CD14-positive monocyte (primary cell): ENCODE results near the gene SCYGR1. TPM values are rescaled to one million over a fixed set of nuclear protein-coding genes. Genes with fewer than 3 reads are reported as not detected.

Experiments used
- DNase-seq, 3 donors: peaks; one replicate each; pipeline ENCODE4 v3.0.0-alpha.2; 2011 to 2022
- H2AFZ ChIP-seq: 2 replicates; pipeline ENCODE4 v1.6.0; 2012; ENCODE audit warnings: mild to moderate bottlenecking, low read depth, low read length, inconsistent platforms; ENCODE audit not compliant: insufficient read depth, poor library complexity, severe bottlenecking
- H3K27ac ChIP-seq, 2 donors: 1 replicate in 1 of 2; 2 replicates in 1 of 2; pipeline ENCODE4 v1.5.1; 2012 to 2013; ENCODE audit warnings: low read length in 2 of 2, control low read depth in 1 of 2, inconsistent platforms in 1 of 2, low read depth in 1 of 2, mild to moderate bottlenecking in 1 of 2
- H3K27me3 ChIP-seq, 2 donors: one replicate each; pipeline versions ENCODE4 v1.6.0 to v1.6.1; 2011 to 2013; ENCODE audit warnings: low read length in 2 of 2; ENCODE audit not compliant: control insufficient read depth in 2 of 2, insufficient read depth in 2 of 2
- H3K36me3 ChIP-seq, 2 donors: replicated peaks in 1 of 2; 1 replicate in 1 of 2; 2 replicates in 1 of 2; pipeline versions ENCODE4 v1.5.1 to v1.6.1; 2012 to 2013; ENCODE audit warnings: low read length in 2 of 2, control low read depth in 1 of 2, inconsistent platforms in 1 of 2, mild to moderate bottlenecking in 1 of 2; ENCODE audit not compliant: insufficient read depth in 2 of 2, control insufficient read depth in 1 of 2
- H3K4me1 ChIP-seq, 2 donors: 1 replicate in 1 of 2; 2 replicates in 1 of 2; pipeline versions ENCODE4 v1.5.1 to v1.6.1; 2012 to 2013; ENCODE audit warnings: low read length in 2 of 2, control low read depth in 1 of 2, inconsistent platforms in 1 of 2, mild to moderate bottlenecking in 1 of 2, moderate library complexity in 1 of 2; ENCODE audit not compliant: insufficient read depth in 2 of 2, control insufficient read depth in 1 of 2
- H3K4me2 ChIP-seq: replicated peaks from 2 replicates; pipeline ENCODE3; 2012; ENCODE audit warnings: low read length, moderate library complexity, mild to moderate bottlenecking; ENCODE audit not compliant: poor library complexity, severe bottlenecking; ENCODE audit errors: extremely low read depth
- H3K4me3 ChIP-seq, 3 experiments: fragments of 200-600 bp in 1 of 3; sonication (generic) in 1 of 3; replicated peaks in 1 of 3; 1 replicate in 2 of 3; 2 replicates in 1 of 3; pipeline ENCODE4 v1.5.1; 2011 to 2013; ENCODE audit warnings: low read length in 3 of 3, mild to moderate bottlenecking in 3 of 3, control low read depth in 2 of 3, low read depth in 2 of 3, inconsistent platforms in 1 of 3, moderate library complexity in 1 of 3
- H3K79me2 ChIP-seq: 2 replicates; pipeline ENCODE4 v1.6.0; 2012; ENCODE audit warnings: mild to moderate bottlenecking, control low read depth, inconsistent platforms, low read length, moderate library complexity; ENCODE audit not compliant: insufficient read depth
- H3K9ac ChIP-seq: 2 replicates; pipeline ENCODE4 v1.6.0; 2017; ENCODE audit warnings: low read length, mild to moderate bottlenecking; ENCODE audit not compliant: insufficient read depth, poor library complexity, severe bottlenecking
- H3K9me3 ChIP-seq, 2 donors: replicated peaks in 1 of 2; 1 replicate in 1 of 2; 2 replicates in 1 of 2; pipeline versions ENCODE4 v1.5.1 to v1.6.1; 2012 to 2013; ENCODE audit warnings: low read length in 2 of 2, control low read depth in 1 of 2; ENCODE audit not compliant: control insufficient read depth in 1 of 2, insufficient read depth in 1 of 2
- H4K20me1 ChIP-seq: 2 replicates; pipeline ENCODE4 v1.6.0; 2012; ENCODE audit warnings: mild to moderate bottlenecking, low read length, control low read depth, moderate library complexity; ENCODE audit not compliant: insufficient read depth
- H3K27ac Mint-ChIP-seq, 7 donors: one replicate each; pipeline ENCODE4 v1.8.0; 2020; ENCODE audit warnings: mild to moderate bottlenecking in 7 of 7, mixed read lengths in 7 of 7, moderate library complexity in 6 of 7, inconsistent platforms in 2 of 7
- H3K27me3 Mint-ChIP-seq, 3 donors: one replicate each; pipeline ENCODE4 v1.8.0; 2021 to 2022; ENCODE audit warnings: low read depth in 3 of 3, mild to moderate bottlenecking in 3 of 3, mixed read lengths in 3 of 3, moderate library complexity in 3 of 3, inconsistent platforms in 1 of 3
- H3K36me3 Mint-ChIP-seq, 2 donors: one replicate each; pipeline ENCODE4 v1.8.0; 2020; ENCODE audit warnings: mixed read lengths in 2 of 2, inconsistent platforms in 1 of 2, mild to moderate bottlenecking in 1 of 2
- H3K4me1 Mint-ChIP-seq: one replicate; pipeline ENCODE4 v1.8.0; 2020; ENCODE audit warnings: mild to moderate bottlenecking, mixed read lengths
- H3K4me3 Mint-ChIP-seq, 2 donors: one replicate each; pipeline ENCODE4 v1.8.0; 2020; ENCODE audit warnings: mild to moderate bottlenecking in 2 of 2, mixed read lengths in 2 of 2, moderate library complexity in 1 of 2
- H3K9me3 Mint-ChIP-seq, 7 donors: one replicate each; pipeline ENCODE4 v1.8.0; 2020 to 2022; ENCODE audit warnings: mixed read lengths in 7 of 7, mild to moderate bottlenecking in 6 of 7, moderate library complexity in 6 of 7, inconsistent platforms in 2 of 7
- CTCF ChIP-seq: fragments of 200-600 bp; IDR thresholded peaks from one replicate; pipeline ENCODE4 v1.8.0; 2022; ENCODE audit warnings: antibody characterized with exemption, mild to moderate bottlenecking
- WGBS: methylation state at CpG from one replicate; pipeline ENCODE4 v1.1.5; 2013; ENCODE audit warnings: missing lambda C conversion rate; ENCODE audit not compliant: insufficient coverage; 5-methylcytosine and 5-hydroxymethylcytosine counted together
- intact Hi-C, 2 donors: fragments of 100-400 bp; cut with micrococcal nuclease; formaldehyde crosslinking; loops; one replicate each; pipeline versions ENCODE4 v1.15.0 to v1.15.1; 2023
- polyA plus RNA-seq, 3 donors: library from polyadenylated mRNA; depleted of rRNA in 1 of 3; unstranded in 2 of 3; stranded (reverse) in 1 of 3; fragments of 300-500 nt in 2 of 3; fragments of >200 nt in 1 of 3; fragmentation: Illumina TruSeq in 2 of 3; gene quantifications; 1 replicate in 2 of 3; 2 replicates in 1 of 3; pipeline ENCODE4 v1.2.3, GENCODE V29; 2012 to 2021

SCYGR1 gene
- polyA plus RNA-seq, 3 donors: not detected

- Histone ChIP-seq H2AFZ (no peak overlapping the region), H3K27ac (no peak overlapping the region), H3K79me2 (no peaks in the 10 kb centered on the region), H3K27me3 (no peaks in the 10 kb centered on the region), H3K36me3 (peaks cover 35 to 67% of the 10 kb centered on the region in 2 donors), H3K9ac (no peak overlapping the region), H3K9me3 (no peaks in the 10 kb centered on the region), H3K4me3 (no peak overlapping the region), H4K20me1 (no peaks in the 10 kb centered on the region), H3K4me1 (no peaks in the 10 kb centered on the region), H3K4me2 (no peak overlapping the region)
- H3K4me1 Mint-ChIP-seq: no peaks in the 10 kb centered on the region
- peak overlapping the region in 3 of 7 donors; percentile 1 to 67 (median 40) for H3K27ac Mint-ChIP-seq
- DNase-seq: no peak
- peaks cover 0 to 1% (median 0%) of the 10 kb centered on the region in 3 donors for H3K27me3 Mint-ChIP-seq
- intact Hi-C loops: no loop called here
- no peaks in the 10 kb centered on the region for H3K9me3 Mint-ChIP-seq
- no CpG with 5 or more reads among the region's 4 CpGs for WGBS
- no peak for TF ChIP-seq CTCF
- H3K36me3 Mint-ChIP-seq: peaks cover 53 to 61% of the 10 kb centered on the region in 2 donors
- H3K4me3 Mint-ChIP-seq: no peak overlapping the region
Observed at GRCh38 chr2:227351639-227352038, 36.1 kb downstream of the SCYGR1 start.

- Histone ChIP-seq H3K9me3 (no peaks in the 10 kb centered on the region), H3K79me2 (no peaks in the 10 kb centered on the region), H2AFZ (no peak overlapping the region), H3K27me3 (no peaks in the 10 kb centered on the region), H3K4me2 (no peak overlapping the region), H4K20me1 (no peaks in the 10 kb centered on the region), H3K4me3 (no peak overlapping the region), H3K36me3 (peaks cover 22 to 67% of the 10 kb centered on the region in 2 donors), H3K9ac (no peak overlapping the region), H3K27ac (no peak overlapping the region), H3K4me1 (no peaks in the 10 kb centered on the region)
- DNase-seq: no peak
- no CpG with 5 or more reads among the region's 7 CpGs for WGBS
- H3K27ac Mint-ChIP-seq: no peak overlapping the region
- H3K4me1 Mint-ChIP-seq: no peaks in the 10 kb centered on the region
- peaks cover 48 to 58% of the 10 kb centered on the region in 2 donors for H3K36me3 Mint-ChIP-seq
- H3K9me3 Mint-ChIP-seq: no peaks in the 10 kb centered on the region
- intact Hi-C loops: no loop called here
- peaks cover 0 to 1% (median 0%) of the 10 kb centered on the region in 3 donors for H3K27me3 Mint-ChIP-seq
- TF ChIP-seq CTCF: no peak
- no peak overlapping the region for H3K4me3 Mint-ChIP-seq
Observed at GRCh38 chr2:227349989-227350612, 37.6 kb downstream of the SCYGR1 start.
